VCaP (cell line): ENCODE measurements around the gene STK11IP.

ENCODE experiments used
- H3K27ac ChIP-seq: fragments of 450-650 bp; 2 replicates; pipeline ENCODE4 v1.5.1; 2017
- CTCF ChIP-seq: fragments of 450-650 bp; conservative IDR thresholded peaks from 2 replicates; pipeline ENCODE4 v1.5.1; 2017; ENCODE audit warnings: mild to moderate bottlenecking, moderate library complexity

Gene STK11IP

GRCh38 chr2:219631406-219631891 lies 33.8 kb downstream of the STK11IP start:
- no peak for TF ChIP-seq CTCF
- no peak overlapping the region for H3K27ac ChIP-seq

GRCh38 chr2:219631904-219632759 lies 34.5 kb downstream of the STK11IP start:
- TF ChIP-seq CTCF, result no peak
- no peak overlapping the region for H3K27ac ChIP-seq

- TF ChIP-seq CTCF, result no peak
- no peak overlapping the region for H3K27ac ChIP-seq
Observed at GRCh38 chr2:219632760-219633105, 35.1 kb downstream of the STK11IP start.

GRCh38 chr2:219633276-219634065 lies 35.8 kb downstream of the STK11IP start:
- TF ChIP-seq CTCF, result no peak
- H3K27ac ChIP-seq, result no peak overlapping the region

- H3K27ac ChIP-seq, result no peak overlapping the region
- TF ChIP-seq CTCF, result no peak
Observed at GRCh38 chr2:219634171-219634940, 36.7 kb downstream of the STK11IP start.

GRCh38 chr2:219634951-219635751 lies 37.5 kb downstream of the STK11IP start:
- no peak overlapping the region for H3K27ac ChIP-seq
- TF ChIP-seq CTCF, result no peak
